H1 (cell line): ENCODE results near the gene SEZ6. TPM values are rescaled to one million over a fixed set of nuclear protein-coding genes. Genes with fewer than 3 reads are reported as not detected.

Experiments used
- CBX5 ChIP-seq: fragments of 300-800, 300-1000 bp; sonication (generic); IDR thresholded peaks from 2 replicates; pipeline ENCODE4 v1.7.1; 2016; ENCODE audit warnings: antibody characterized with exemption, low read length, low read depth
- HDAC6 ChIP-seq: IDR thresholded peaks from one replicate; pipeline ENCODE4 v1.7.1; 2012; ENCODE audit warnings: low read depth, mild to moderate bottlenecking, inconsistent platforms, low read length, moderate library complexity
- JUND ChIP-seq: IDR thresholded peaks from 2 replicates; pipeline ENCODE4 v1.6.1; 2011; ENCODE audit warnings: mild to moderate bottlenecking, improper control_type of control experiment, low read length
- NANOG ChIP-seq: IDR thresholded peaks from 2 replicates; pipeline ENCODE4 v1.6.1; 2011; ENCODE audit warnings: low read length, low read depth, mild to moderate bottlenecking, inconsistent platforms; ENCODE audit not compliant: insufficient read depth, poor library complexity, severe bottlenecking
- POLR2AphosphoS5 ChIP-seq: IDR thresholded peaks from 2 replicates; pipeline ENCODE4 v1.6.1; 2011; ENCODE audit warnings: low read depth, low read length
- POU5F1 ChIP-seq: IDR thresholded peaks from 2 replicates; pipeline ENCODE4 v1.6.1; 2011; ENCODE audit warnings: low read depth, mild to moderate bottlenecking, low read length, moderate library complexity
- SP4 ChIP-seq: IDR thresholded peaks from 2 replicates; pipeline ENCODE4 v1.6.1; 2012; ENCODE audit warnings: low read length, inconsistent platforms
- SUZ12 ChIP-seq: fragments of 200-600 bp; sonication (generic); IDR thresholded peaks from 2 replicates; pipeline ENCODE4 v1.6.1; 2012; ENCODE audit warnings: mild to moderate bottlenecking, inconsistent platforms, low read length, moderate library complexity, mixed read lengths
- TAF1 ChIP-seq: IDR thresholded peaks from 2 replicates; pipeline ENCODE4 v1.6.1; 2011; ENCODE audit warnings: mild to moderate bottlenecking, low read depth, low read length
- TBP ChIP-seq: IDR thresholded peaks from 2 replicates; pipeline ENCODE4 v1.6.1; 2011; ENCODE audit warnings: low read depth, low read length, improper control_type of control experiment
- TEAD4 ChIP-seq: IDR thresholded peaks from 2 replicates; pipeline ENCODE4 v1.6.1; 2012; ENCODE audit warnings: low read depth, low read length, inconsistent platforms, mixed read lengths
- polyA plus RNA-seq, 7 experiments: library from polyadenylated mRNA; depleted of rRNA in 3 of 7; stranded (reverse) in 5 of 7; unstranded in 2 of 7; fragments of >200 nt in 5 of 7; fragments of 200-250 nt in 2 of 7; gene quantifications; 1 replicate in 5 of 7; 2 replicates in 1 of 7; 4 replicates in 1 of 7; pipeline versions ENCODE4 v1.2.1 to v1.2.3, GENCODE V29; 2011 to 2013; ENCODE audit warnings: missing spikeins in 2 of 7, mixed read lengths in 2 of 7
- total RNA-seq: library from RNA; stranded (reverse); fragmentation: NEBNext Ultra II Directional; extraction: Animal tissue kit (Norgen Biotek cat#: 25700); gene quantifications from 2 replicates; pipeline ENCODE4 v1.2.1, GENCODE V29; 2021
- TF ChIP-seq, protein P1 (sequence below): fragments of 300-600 bp; sonication (generic); IDR thresholded peaks from 2 replicates; pipeline ENCODE4 v1.7.1; 2012; ENCODE audit warnings: low read length, moderate library complexity, mild to moderate bottlenecking, inconsistent platforms; ENCODE audit not compliant: insufficient replicate concordance

SEZ6 gene
- total and polyA plus RNA-seq, 2 of the 8 experiments (the other 6 are each of a cell fraction or from before 2014, with no cell fraction given) = 6.9 to 16.1 TPM

DNA sequence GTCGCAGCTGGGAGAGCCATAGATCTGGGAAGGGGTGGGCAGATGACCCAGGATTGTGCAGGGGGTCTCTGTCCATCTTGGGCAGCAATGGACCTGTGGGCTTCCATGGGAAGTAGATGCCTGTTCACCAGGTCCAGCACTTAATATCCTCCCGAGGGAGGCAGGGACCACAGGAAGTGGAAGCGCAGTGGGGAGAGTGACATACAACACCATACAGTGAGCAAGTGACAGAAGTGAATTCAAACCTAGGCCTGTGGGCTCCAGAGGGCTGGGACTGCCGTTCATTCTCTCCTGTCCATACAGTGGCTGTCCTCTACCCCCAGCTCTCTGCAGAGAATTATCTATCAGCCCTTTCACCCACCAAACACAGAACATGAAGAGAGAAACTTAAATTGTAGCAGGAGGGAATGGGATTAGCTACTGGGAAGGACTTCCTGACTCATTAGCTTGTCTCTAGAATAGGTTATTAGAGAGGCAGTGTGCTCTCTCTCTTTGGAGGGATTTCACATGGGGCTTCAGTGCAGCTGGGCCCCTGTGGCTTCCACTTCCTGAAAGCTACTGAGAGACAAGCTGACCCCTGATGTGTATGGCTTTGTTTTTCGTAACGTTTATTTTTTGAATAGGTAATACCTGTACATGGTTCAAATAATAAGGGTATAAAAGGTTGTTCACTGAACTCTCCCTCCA is 13.1 kb upstream of the SEZ6 start (continued):
- TF ChIP-seq, protein P1, sequence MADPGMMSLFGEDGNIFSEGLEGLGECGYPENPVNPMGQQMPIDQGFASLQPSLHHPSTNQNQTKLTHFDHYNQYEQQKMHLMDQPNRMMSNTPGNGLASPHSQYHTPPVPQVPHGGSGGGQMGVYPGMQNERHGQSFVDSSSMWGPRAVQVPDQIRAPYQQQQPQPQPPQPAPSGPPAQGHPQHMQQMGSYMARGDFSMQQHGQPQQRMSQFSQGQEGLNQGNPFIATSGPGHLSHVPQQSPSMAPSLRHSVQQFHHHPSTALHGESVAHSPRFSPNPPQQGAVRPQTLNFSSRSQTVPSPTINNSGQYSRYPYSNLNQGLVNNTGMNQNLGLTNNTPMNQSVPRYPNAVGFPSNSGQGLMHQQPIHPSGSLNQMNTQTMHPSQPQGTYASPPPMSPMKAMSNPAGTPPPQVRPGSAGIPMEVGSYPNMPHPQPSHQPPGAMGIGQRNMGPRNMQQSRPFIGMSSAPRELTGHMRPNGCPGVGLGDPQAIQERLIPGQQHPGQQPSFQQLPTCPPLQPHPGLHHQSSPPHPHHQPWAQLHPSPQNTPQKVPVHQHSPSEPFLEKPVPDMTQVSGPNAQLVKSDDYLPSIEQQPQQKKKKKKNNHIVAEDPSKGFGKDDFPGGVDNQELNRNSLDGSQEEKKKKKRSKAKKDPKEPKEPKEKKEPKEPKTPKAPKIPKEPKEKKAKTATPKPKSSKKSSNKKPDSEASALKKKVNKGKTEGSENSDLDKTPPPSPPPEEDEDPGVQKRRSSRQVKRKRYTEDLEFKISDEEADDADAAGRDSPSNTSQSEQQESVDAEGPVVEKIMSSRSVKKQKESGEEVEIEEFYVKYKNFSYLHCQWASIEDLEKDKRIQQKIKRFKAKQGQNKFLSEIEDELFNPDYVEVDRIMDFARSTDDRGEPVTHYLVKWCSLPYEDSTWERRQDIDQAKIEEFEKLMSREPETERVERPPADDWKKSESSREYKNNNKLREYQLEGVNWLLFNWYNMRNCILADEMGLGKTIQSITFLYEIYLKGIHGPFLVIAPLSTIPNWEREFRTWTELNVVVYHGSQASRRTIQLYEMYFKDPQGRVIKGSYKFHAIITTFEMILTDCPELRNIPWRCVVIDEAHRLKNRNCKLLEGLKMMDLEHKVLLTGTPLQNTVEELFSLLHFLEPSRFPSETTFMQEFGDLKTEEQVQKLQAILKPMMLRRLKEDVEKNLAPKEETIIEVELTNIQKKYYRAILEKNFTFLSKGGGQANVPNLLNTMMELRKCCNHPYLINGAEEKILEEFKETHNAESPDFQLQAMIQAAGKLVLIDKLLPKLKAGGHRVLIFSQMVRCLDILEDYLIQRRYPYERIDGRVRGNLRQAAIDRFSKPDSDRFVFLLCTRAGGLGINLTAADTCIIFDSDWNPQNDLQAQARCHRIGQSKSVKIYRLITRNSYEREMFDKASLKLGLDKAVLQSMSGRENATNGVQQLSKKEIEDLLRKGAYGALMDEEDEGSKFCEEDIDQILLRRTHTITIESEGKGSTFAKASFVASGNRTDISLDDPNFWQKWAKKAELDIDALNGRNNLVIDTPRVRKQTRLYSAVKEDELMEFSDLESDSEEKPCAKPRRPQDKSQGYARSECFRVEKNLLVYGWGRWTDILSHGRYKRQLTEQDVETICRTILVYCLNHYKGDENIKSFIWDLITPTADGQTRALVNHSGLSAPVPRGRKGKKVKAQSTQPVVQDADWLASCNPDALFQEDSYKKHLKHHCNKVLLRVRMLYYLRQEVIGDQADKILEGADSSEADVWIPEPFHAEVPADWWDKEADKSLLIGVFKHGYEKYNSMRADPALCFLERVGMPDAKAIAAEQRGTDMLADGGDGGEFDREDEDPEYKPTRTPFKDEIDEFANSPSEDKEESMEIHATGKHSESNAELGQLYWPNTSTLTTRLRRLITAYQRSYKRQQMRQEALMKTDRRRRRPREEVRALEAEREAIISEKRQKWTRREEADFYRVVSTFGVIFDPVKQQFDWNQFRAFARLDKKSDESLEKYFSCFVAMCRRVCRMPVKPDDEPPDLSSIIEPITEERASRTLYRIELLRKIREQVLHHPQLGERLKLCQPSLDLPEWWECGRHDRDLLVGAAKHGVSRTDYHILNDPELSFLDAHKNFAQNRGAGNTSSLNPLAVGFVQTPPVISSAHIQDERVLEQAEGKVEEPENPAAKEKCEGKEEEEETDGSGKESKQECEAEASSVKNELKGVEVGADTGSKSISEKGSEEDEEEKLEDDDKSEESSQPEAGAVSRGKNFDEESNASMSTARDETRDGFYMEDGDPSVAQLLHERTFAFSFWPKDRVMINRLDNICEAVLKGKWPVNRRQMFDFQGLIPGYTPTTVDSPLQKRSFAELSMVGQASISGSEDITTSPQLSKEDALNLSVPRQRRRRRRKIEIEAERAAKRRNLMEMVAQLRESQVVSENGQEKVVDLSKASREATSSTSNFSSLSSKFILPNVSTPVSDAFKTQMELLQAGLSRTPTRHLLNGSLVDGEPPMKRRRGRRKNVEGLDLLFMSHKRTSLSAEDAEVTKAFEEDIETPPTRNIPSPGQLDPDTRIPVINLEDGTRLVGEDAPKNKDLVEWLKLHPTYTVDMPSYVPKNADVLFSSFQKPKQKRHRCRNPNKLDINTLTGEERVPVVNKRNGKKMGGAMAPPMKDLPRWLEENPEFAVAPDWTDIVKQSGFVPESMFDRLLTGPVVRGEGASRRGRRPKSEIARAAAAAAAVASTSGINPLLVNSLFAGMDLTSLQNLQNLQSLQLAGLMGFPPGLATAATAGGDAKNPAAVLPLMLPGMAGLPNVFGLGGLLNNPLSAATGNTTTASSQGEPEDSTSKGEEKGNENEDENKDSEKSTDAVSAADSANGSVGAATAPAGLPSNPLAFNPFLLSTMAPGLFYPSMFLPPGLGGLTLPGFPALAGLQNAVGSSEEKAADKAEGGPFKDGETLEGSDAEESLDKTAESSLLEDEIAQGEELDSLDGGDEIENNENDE = no peak
- TF ChIP-seq HDAC6 = no peak
- no peak for TF ChIP-seq TEAD4
- no peak for TF ChIP-seq TBP
- no peak for TF ChIP-seq POLR2AphosphoS5
- TF ChIP-seq NANOG = no peak
- TF ChIP-seq SUZ12 = no peak
- TF ChIP-seq JUND = no peak
- TF ChIP-seq POU5F1 = no peak
- no peak for TF ChIP-seq CBX5
- no peak for TF ChIP-seq TAF1
- TF ChIP-seq SP4 = no peak
